Measurements from ENCODE around the gene SRPK1.

SRPK1 gene

GRCh38 chr6:35926509-35927215 is 5.8 kb upstream of the SRPK1 start (continued):
- TF ChIP-seq POU6F1 (CRISPR knock-in tag; IDR thresholded peaks at IDR 0.05; ENCODE audit: borderline replicate concordance, low read depth) (no peak), PPARA (CRISPR knock-in tag; IDR thresholded peaks at IDR 0.05; ENCODE audit: borderline replicate concordance) (no peak), OSR1 (CRISPR knock-in tag; IDR thresholded peaks at IDR 0.05) (no peak), ARNTL (CRISPR knock-in tag; IDR thresholded peaks at IDR 0.05; ENCODE audit: borderline replicate concordance, low read depth) (no peak)

GRCh38 chr6:35925961-35926360 is 5.1 kb upstream of the SRPK1 start:
- ATAC-seq, result no peak

GRCh38 chr6:35924146-35924545 is 3.2 kb upstream of the SRPK1 start:
- TF ChIP-seq ZNF565 (CRISPR knock-in tag; conservative IDR thresholded peaks at IDR 0.05; ENCODE audit: low read depth) (no peak), GLIS3 (CRISPR knock-in tag; IDR thresholded peaks at IDR 0.05) (no peak), OSR1 (CRISPR knock-in tag; IDR thresholded peaks at IDR 0.05) (no peak), CREB5 (CRISPR knock-in tag; IDR thresholded peaks at IDR 0.05; ENCODE audit: low read depth) (no peak), ZC3H10 (CRISPR knock-in tag; IDR thresholded peaks at IDR 0.05) (no peak), CSRNP3 (CRISPR knock-in tag; IDR thresholded peaks at IDR 0.05) (no peak), ZFP30 (CRISPR knock-in tag; IDR thresholded peaks at IDR 0.05) (no peak), ZFP3 (CRISPR knock-in tag; IDR thresholded peaks at IDR 0.05) (no peak), ZNF70 (CRISPR knock-in tag; IDR thresholded peaks at IDR 0.05) (no peak), SNAI2 (CRISPR knock-in tag; IDR thresholded peaks at IDR 0.05) (no peak), ZNF8 (CRISPR knock-in tag; IDR thresholded peaks at IDR 0.05) (no peak), CSDC2 (CRISPR knock-in tag; IDR thresholded peaks at IDR 0.05) (no peak), TSHZ2 (CRISPR knock-in tag; IDR thresholded peaks at IDR 0.05) (no peak), POU6F1 (CRISPR knock-in tag; IDR thresholded peaks at IDR 0.05; ENCODE audit: borderline replicate concordance, low read depth) (no peak), BACH2 (CRISPR knock-in tag; IDR thresholded peaks at IDR 0.05; ENCODE audit: borderline replicate concordance) (no peak), PPARA (CRISPR knock-in tag; IDR thresholded peaks at IDR 0.05; ENCODE audit: borderline replicate concordance) (no peak), ISL1 (CRISPR knock-in tag; IDR thresholded peaks at IDR 0.05) (no peak)
- no peak for ATAC-seq

More at GRCh38 chr6:35925961-35926360, 5.1 kb upstream of the SRPK1 start:
- TF ChIP-seq ZFP3 (CRISPR knock-in tag; IDR thresholded peaks at IDR 0.05), result no peak
- no peak for TF ChIP-seq ZNF565 (CRISPR knock-in tag; conservative IDR thresholded peaks at IDR 0.05; ENCODE audit: low read depth)
- TF ChIP-seq SNAI2 (CRISPR knock-in tag; IDR thresholded peaks at IDR 0.05), result no peak
- TF ChIP-seq TOX (CRISPR knock-in tag; IDR thresholded peaks at IDR 0.05; ENCODE audit: borderline replicate concordance), result no peak
- TF ChIP-seq BACH2 (CRISPR knock-in tag; IDR thresholded peaks at IDR 0.05; ENCODE audit: borderline replicate concordance), result no peak
- no peak for TF ChIP-seq OSR1 (CRISPR knock-in tag; IDR thresholded peaks at IDR 0.05)
- no peak for TF ChIP-seq RARB (CRISPR knock-in tag; IDR thresholded peaks at IDR 0.05)
- no peak for TF ChIP-seq CSRNP3 (CRISPR knock-in tag; IDR thresholded peaks at IDR 0.05)
- no peak for TF ChIP-seq ESRRG (CRISPR knock-in tag; IDR thresholded peaks at IDR 0.05)
- TF ChIP-seq ISL1 (CRISPR knock-in tag; IDR thresholded peaks at IDR 0.05), result no peak
- TF ChIP-seq ARNTL (CRISPR knock-in tag; IDR thresholded peaks at IDR 0.05; ENCODE audit: borderline replicate concordance, low read depth), result no peak
- TF ChIP-seq ZNF70 (CRISPR knock-in tag; IDR thresholded peaks at IDR 0.05), result no peak
- TF ChIP-seq CREB5 (CRISPR knock-in tag; IDR thresholded peaks at IDR 0.05; ENCODE audit: low read depth), result no peak
- no peak for TF ChIP-seq ZFP30 (CRISPR knock-in tag; IDR thresholded peaks at IDR 0.05)
- no peak for TF ChIP-seq ZC3H10 (CRISPR knock-in tag; IDR thresholded peaks at IDR 0.05)
